Astrocyte (in vitro differentiated cells and primary cell): Measurements from ENCODE around the gene LYPD6B. TPM values are rescaled to one million over a fixed set of nuclear protein-coding genes. Genes with fewer than 3 reads are reported as not detected.

Experiments
- DNase-seq: peaks from one replicate; pipeline ENCODE4 v3.0.0-alpha.2; 2010; ENCODE audit warnings: low read depth
- FAIRE-seq: peaks from 2 replicates; lab custom pipeline; 2011; peaks lifted over from hg19 to GRCh38; lab: Jason Lieb, UNC
- H2AFZ ChIP-seq: 2 replicates; pipeline ENCODE4 v1.6.0; 2012; ENCODE audit warnings: low read depth, low read length, inconsistent platforms
- H3K27ac ChIP-seq: 2 replicates; pipeline ENCODE4 v1.5.1; 2011; ENCODE audit warnings: low read depth, low read length, inconsistent platforms
- H3K27me3 ChIP-seq: 2 replicates; pipeline ENCODE4 v1.6.0; 2011; ENCODE audit warnings: low read length, inconsistent platforms; ENCODE audit not compliant: insufficient read depth
- H3K36me3 ChIP-seq: 2 replicates; pipeline ENCODE4 v1.5.1; 2011; ENCODE audit warnings: low read length, inconsistent platforms; ENCODE audit not compliant: insufficient read depth
- H3K4me1 ChIP-seq: 2 replicates; pipeline ENCODE4 v1.5.1; 2011; ENCODE audit warnings: low read length, inconsistent platforms; ENCODE audit not compliant: insufficient read depth
- H3K4me2 ChIP-seq: 2 replicates; pipeline ENCODE4 v1.6.0; 2012; ENCODE audit warnings: low read length, inconsistent platforms
- H3K4me3 ChIP-seq: 2 replicates; pipeline ENCODE4 v1.5.1; 2011; ENCODE audit warnings: low read depth, mild to moderate bottlenecking, low read length, inconsistent platforms; ENCODE audit not compliant: insufficient read depth
- H3K79me2 ChIP-seq: 2 replicates; pipeline ENCODE4 v1.6.0; 2012; ENCODE audit warnings: mild to moderate bottlenecking, low read length, inconsistent platforms; ENCODE audit not compliant: insufficient read depth
- H3K9ac ChIP-seq: 2 replicates; pipeline ENCODE4 v1.6.0; 2012; ENCODE audit warnings: mild to moderate bottlenecking, low read length, inconsistent platforms
- H3K9me3 ChIP-seq: 2 replicates; pipeline ENCODE4 v1.5.1; 2012; ENCODE audit warnings: low read depth, mild to moderate bottlenecking, low read length, inconsistent platforms; ENCODE audit not compliant: insufficient read depth
- H4K20me1 ChIP-seq: 2 replicates; pipeline ENCODE4 v1.6.0; 2012; ENCODE audit warnings: low read length, inconsistent platforms; ENCODE audit not compliant: insufficient read depth
- H3K27ac Mint-ChIP-seq: one replicate; pipeline ENCODE4 v1.8.0; 2021; ENCODE audit warnings: mild to moderate bottlenecking, mixed read lengths; ENCODE audit not compliant: unreplicated experiment
- H3K27me3 Mint-ChIP-seq: one replicate; pipeline ENCODE4 v1.8.0; 2021; ENCODE audit warnings: low read depth, mixed read lengths; ENCODE audit not compliant: unreplicated experiment
- H3K36me3 Mint-ChIP-seq: one replicate; pipeline ENCODE4 v1.8.0; 2021; ENCODE audit warnings: low read depth, mixed read lengths; ENCODE audit not compliant: unreplicated experiment
- H3K4me1 Mint-ChIP-seq: one replicate; pipeline ENCODE4 v1.8.0; 2021; ENCODE audit warnings: low read depth, mixed read lengths; ENCODE audit not compliant: unreplicated experiment
- H3K4me3 Mint-ChIP-seq: one replicate; pipeline ENCODE4 v1.8.0; 2021; ENCODE audit warnings: mild to moderate bottlenecking, moderate library complexity, mixed read lengths; ENCODE audit not compliant: unreplicated experiment
- H3K9me3 Mint-ChIP-seq: one replicate; pipeline ENCODE4 v1.8.0; 2021; ENCODE audit warnings: mild to moderate bottlenecking, mixed read lengths; ENCODE audit not compliant: unreplicated experiment
- EZH2 ChIP-seq: IDR thresholded peaks from 2 replicates; pipeline ENCODE4 v1.6.1; 2012; ENCODE audit warnings: mild to moderate bottlenecking, low read length, inconsistent platforms; ENCODE audit not compliant: insufficient read depth
- total RNA-seq: library from RNA; stranded (reverse); gene quantifications from 2 replicates; pipeline ENCODE4 v1.2.1, GENCODE V29; 2021
- TF ChIP-seq, protein P1 (sequence below): IDR thresholded peaks from 2 replicates; pipeline ENCODE4 v1.5.1; 2011; ENCODE audit warnings: low read depth, mild to moderate bottlenecking, inconsistent platforms, low read length, moderate library complexity; ENCODE audit not compliant: insufficient read depth

LYPD6B gene
- total RNA-seq, 1 donor from 2014 or later, result 1.2 TPM

DNA sequence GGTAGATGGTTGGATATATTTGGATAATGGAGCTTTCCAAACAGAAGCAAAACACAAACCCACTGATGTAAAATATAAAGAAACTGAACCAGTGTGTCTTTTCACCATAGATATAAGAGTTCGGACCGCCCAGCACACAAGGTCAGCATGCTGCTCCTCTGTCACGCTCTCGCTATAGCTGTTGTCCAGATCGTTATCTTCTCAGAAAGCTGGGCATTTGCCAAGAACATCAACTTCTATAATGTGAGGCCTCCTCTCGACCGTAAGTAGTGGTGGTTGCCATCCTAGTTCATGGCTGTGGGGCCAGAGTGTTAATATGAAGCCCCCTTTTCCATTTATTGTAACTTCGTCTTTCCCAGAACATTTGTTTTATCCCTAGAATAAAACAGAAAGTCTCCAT is 166.6 kb downstream of the LYPD6B start:
- Histone ChIP-seq H3K36me3 (no peaks in the 10 kb centered on the region), H3K4me2 (no peak overlapping the region), H3K9ac (no peak overlapping the region), H4K20me1 (no peaks in the 10 kb centered on the region), H3K4me3 (no peak overlapping the region), H2AFZ (no peak overlapping the region), H3K27ac (no peak overlapping the region), H3K79me2 (no peaks in the 10 kb centered on the region), H3K9me3 (no peaks in the 10 kb centered on the region), H3K27me3 (no peaks in the 10 kb centered on the region), H3K4me1 (peaks cover 4% of the 10 kb centered on the region)
- TF ChIP-seq EZH2, result no peak
- TF ChIP-seq, protein P1, sequence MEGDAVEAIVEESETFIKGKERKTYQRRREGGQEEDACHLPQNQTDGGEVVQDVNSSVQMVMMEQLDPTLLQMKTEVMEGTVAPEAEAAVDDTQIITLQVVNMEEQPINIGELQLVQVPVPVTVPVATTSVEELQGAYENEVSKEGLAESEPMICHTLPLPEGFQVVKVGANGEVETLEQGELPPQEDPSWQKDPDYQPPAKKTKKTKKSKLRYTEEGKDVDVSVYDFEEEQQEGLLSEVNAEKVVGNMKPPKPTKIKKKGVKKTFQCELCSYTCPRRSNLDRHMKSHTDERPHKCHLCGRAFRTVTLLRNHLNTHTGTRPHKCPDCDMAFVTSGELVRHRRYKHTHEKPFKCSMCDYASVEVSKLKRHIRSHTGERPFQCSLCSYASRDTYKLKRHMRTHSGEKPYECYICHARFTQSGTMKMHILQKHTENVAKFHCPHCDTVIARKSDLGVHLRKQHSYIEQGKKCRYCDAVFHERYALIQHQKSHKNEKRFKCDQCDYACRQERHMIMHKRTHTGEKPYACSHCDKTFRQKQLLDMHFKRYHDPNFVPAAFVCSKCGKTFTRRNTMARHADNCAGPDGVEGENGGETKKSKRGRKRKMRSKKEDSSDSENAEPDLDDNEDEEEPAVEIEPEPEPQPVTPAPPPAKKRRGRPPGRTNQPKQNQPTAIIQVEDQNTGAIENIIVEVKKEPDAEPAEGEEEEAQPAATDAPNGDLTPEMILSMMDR, result no peak
- no peak for FAIRE-seq
- Mint-ChIP-seq H3K27ac (no peak overlapping the region), H3K27me3 (no peaks in the 10 kb centered on the region), H3K4me3 (no peak overlapping the region), H3K9me3 (peaks cover 2% of the 10 kb centered on the region), H3K4me1 (no peaks in the 10 kb centered on the region), H3K36me3 (no peaks in the 10 kb centered on the region)
- no peak for DNase-seq

DNA sequence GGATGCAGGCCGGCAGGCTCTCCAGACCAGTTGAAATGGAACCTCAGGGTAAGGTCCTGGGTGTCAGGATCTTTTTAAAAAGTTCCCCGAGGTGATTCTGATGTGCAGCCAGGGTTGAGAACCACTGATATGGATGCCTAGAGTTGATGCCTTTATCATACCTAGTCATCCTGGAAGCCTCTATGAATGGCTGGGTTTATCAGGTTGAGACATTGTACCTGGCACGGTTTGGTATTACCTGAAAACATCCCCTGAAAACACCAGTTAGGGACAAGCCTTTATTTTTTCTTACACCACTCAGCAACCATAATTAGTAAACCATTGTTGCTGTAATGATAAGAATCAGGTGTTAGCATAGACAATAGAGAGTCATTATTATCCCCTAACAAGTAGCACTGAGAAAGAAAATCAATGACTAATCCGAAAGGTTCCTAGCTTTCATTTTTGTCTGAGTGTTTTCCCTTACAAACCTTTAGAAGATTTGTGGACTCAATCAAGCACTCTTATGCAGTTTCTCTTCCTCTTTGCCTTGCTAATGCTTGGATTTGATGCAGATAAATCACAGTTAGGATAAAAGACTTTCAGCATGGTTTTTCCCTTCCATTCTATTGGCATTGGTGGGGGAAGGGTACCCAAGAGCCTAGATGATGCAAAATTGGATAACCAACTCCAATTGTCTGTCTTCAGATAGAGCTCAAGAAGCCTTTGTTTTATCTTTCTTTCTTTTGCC is 175.4 kb downstream of the LYPD6B start:
- Mint-ChIP-seq H3K9me3 (no peaks in the 10 kb centered on the region), H3K27me3 (peaks cover 2% of the 10 kb centered on the region), H3K4me3 (no peak overlapping the region), H3K36me3 (no peaks in the 10 kb centered on the region), H3K4me1 (no peaks in the 10 kb centered on the region), H3K27ac (no peak overlapping the region)
- no peak for FAIRE-seq
- H3K9me3 ChIP-seq, result no peaks in the 10 kb centered on the region
- no peak overlapping the region for H3K27ac ChIP-seq
- no peak overlapping the region for H3K9ac ChIP-seq
- H3K36me3 ChIP-seq, result no peaks in the 10 kb centered on the region
- H3K79me2 ChIP-seq, result no peaks in the 10 kb centered on the region
- H4K20me1 ChIP-seq, result no peaks in the 10 kb centered on the region
- H2AFZ ChIP-seq, result no peak overlapping the region
- no peak overlapping the region for H3K4me3 ChIP-seq
- TF ChIP-seq, protein P1, result no peak
- TF ChIP-seq EZH2, result no peak
- H3K4me2 ChIP-seq, result no peak overlapping the region
- DNase-seq, result no peak
- no peaks in the 10 kb centered on the region for H3K27me3 ChIP-seq
- H3K4me1 ChIP-seq, result no peaks in the 10 kb centered on the region

DNA sequence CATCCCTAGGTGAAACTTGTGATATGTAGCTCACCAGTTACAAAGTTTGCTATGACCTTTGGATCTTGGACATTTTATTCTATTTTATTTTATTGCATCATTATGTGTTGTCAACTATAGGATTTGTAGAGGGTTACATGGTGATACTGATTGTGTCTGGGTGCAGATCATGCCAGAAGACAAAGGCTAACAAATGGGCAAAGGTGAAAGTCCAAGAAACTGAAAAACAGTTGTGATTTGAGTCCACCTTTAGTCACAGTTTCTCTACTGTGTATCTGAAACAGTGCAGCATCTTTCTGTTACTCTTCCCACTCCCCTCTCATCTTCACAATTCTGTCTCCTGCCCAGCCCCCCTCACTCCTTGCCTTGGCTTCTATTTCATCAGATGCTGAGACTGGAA is 180.0 kb downstream of the LYPD6B start:
- H3K9ac ChIP-seq, result no peak overlapping the region
- no peak overlapping the region for H3K4me2 ChIP-seq
- Mint-ChIP-seq H3K27ac (no peak overlapping the region), H3K27me3 (peaks cover 7% of the 10 kb centered on the region), H3K4me3 (no peak overlapping the region), H3K36me3 (no peaks in the 10 kb centered on the region), H3K9me3 (no peaks in the 10 kb centered on the region), H3K4me1 (peaks cover 3% of the 10 kb centered on the region)
- DNase-seq, result no peak
- no peak overlapping the region for H3K4me3 ChIP-seq
- H3K4me1 ChIP-seq, result no peaks in the 10 kb centered on the region
- FAIRE-seq, result no peak
- H3K79me2 ChIP-seq, result no peaks in the 10 kb centered on the region
- no peaks in the 10 kb centered on the region for H4K20me1 ChIP-seq
- no peak overlapping the region for H2AFZ ChIP-seq
- H3K27ac ChIP-seq, result no peak overlapping the region
- H3K9me3 ChIP-seq, result no peaks in the 10 kb centered on the region
- TF ChIP-seq, protein P1, result no peak
- no peak for TF ChIP-seq EZH2
- H3K36me3 ChIP-seq, result no peaks in the 10 kb centered on the region
- no peaks in the 10 kb centered on the region for H3K27me3 ChIP-seq
